Measurements from ENCODE around the gene IBA57. TPM values are rescaled to one million over a fixed set of nuclear protein-coding genes. Genes with fewer than 3 reads are reported as not detected.
A peak's percentile ranks its signal among the peaks of the same experiment; 100 is the strongest.

Gene IBA57
- polyA plus RNA-seq, 1 donor (not counting 4 experiments of a cell fraction or from before 2014, with no cell fraction given): 1.5 TPM

GRCh38 chr1:228136901-228137300 lies 28.7 kb upstream of the IBA57 start:
- DNase-seq (ENCODE audit: low read depth, low spot score): no peak
- FAIRE-seq: no peak
- peaks cover 9% of the 10 kb centered on the region for H3K4me1 ChIP-seq (ENCODE audit: control insufficient read depth, extremely low read depth, insufficient read depth, low read length)
- H3K27ac ChIP-seq (ENCODE audit: control insufficient read depth, insufficient read depth, low read length): no peak overlapping the region
- dilution Hi-C loops (cut with MboI; ENCODE audit: extremely low pct_ligation_motif_present, low sequenced_read_pairs): no loop called here
- H3K4me3 ChIP-seq (ENCODE audit: control insufficient read depth in 2 of 3, extremely low read depth in 1 of 3, insufficient read depth in 2 of 3, low read depth in 1 of 3, low read length in 3 of 3): no peak overlapping the region
- H3K9me1 ChIP-seq (ENCODE audit: control insufficient read depth, extremely low read depth, insufficient read depth, low read length): no peaks in the 10 kb centered on the region
- H3K9ac ChIP-seq (ENCODE audit: control insufficient read depth, extremely low read depth, insufficient read depth, low read length): no peak overlapping the region
- peaks cover 18% of the 10 kb centered on the region for H3K79me2 ChIP-seq (ENCODE audit: control insufficient read depth, insufficient read depth, low read length)
- H3K36me3 ChIP-seq (ENCODE audit: control insufficient read depth in 2 of 2, extremely low read depth in 1 of 2, insufficient read depth in 2 of 2, low read length in 2 of 2): peaks cover 0 to 3% of the 10 kb centered on the region in 2 experiments
- H3K4me2 ChIP-seq (ENCODE audit: control insufficient read depth, extremely low read depth, insufficient read depth, low read depth, low read length): no peak overlapping the region
- no peak for TF ChIP-seq CTCF (optimal IDR thresholded peaks at IDR 0.05 in 1 of 3, IDR thresholded peaks at IDR 0.05 in 1 of 3, conservative IDR thresholded peaks at IDR 0.05 in 1 of 3; ENCODE audit: extremely low read depth in 1 of 3, insufficient read depth in 2 of 3, low read length in 3 of 3)
- no peak for TF ChIP-seq EZH2 (IDR thresholded peaks at IDR 0.05; ENCODE audit: low read length)
- no peak overlapping the region for H2AFZ ChIP-seq (ENCODE audit: control insufficient read depth, low read length)
- no peaks in the 10 kb centered on the region for H3K9me3 ChIP-seq (ENCODE audit: control insufficient read depth, low read depth, low read length)
- peaks cover 1% of the 10 kb centered on the region for H4K20me1 ChIP-seq (ENCODE audit: control insufficient read depth, extremely low read depth, insufficient read depth, low read length)
- H3K27me3 ChIP-seq (ENCODE audit: control insufficient read depth, extremely low read depth, insufficient read depth, low read length): no peaks in the 10 kb centered on the region

GRCh38 chr1:228139406-228139930 lies 26.1 kb upstream of the IBA57 start:
- peak overlapping the region; percentile 95 for H2AFZ ChIP-seq (ENCODE audit: control insufficient read depth, low read length)
- peak overlapping the region; percentile 74 for H3K9ac ChIP-seq (ENCODE audit: control insufficient read depth, extremely low read depth, insufficient read depth, low read length)
- no peaks in the 10 kb centered on the region for H3K9me3 ChIP-seq (ENCODE audit: control insufficient read depth, low read depth, low read length)
- H3K4me2 ChIP-seq (ENCODE audit: control insufficient read depth, extremely low read depth, insufficient read depth, low read depth, low read length): peak overlapping the region; percentile 76
- no peaks in the 10 kb centered on the region for H3K27me3 ChIP-seq (ENCODE audit: control insufficient read depth, extremely low read depth, insufficient read depth, low read length)
- H3K9me1 ChIP-seq (ENCODE audit: control insufficient read depth, extremely low read depth, insufficient read depth, low read length): peaks cover 2% of the 10 kb centered on the region
- H4K20me1 ChIP-seq (ENCODE audit: control insufficient read depth, extremely low read depth, insufficient read depth, low read length): peaks cover 18% of the 10 kb centered on the region
- H3K4me1 ChIP-seq (ENCODE audit: control insufficient read depth, extremely low read depth, insufficient read depth, low read length): peaks cover 35% of the 10 kb centered on the region
- peak overlapping the region; percentile 71 for H3K27ac ChIP-seq (ENCODE audit: control insufficient read depth, insufficient read depth, low read length)
- peak; percentile 63 for FAIRE-seq
- H3K4me3 ChIP-seq (ENCODE audit: control insufficient read depth in 2 of 3, extremely low read depth in 1 of 3, insufficient read depth in 2 of 3, low read depth in 1 of 3, low read length in 3 of 3): peak overlapping the region; percentile 56 to 82 (median 76)
- peaks cover 8 to 12% of the 10 kb centered on the region in 2 experiments for H3K36me3 ChIP-seq (ENCODE audit: control insufficient read depth in 2 of 2, extremely low read depth in 1 of 2, insufficient read depth in 2 of 2, low read length in 2 of 2)
- no peak for TF ChIP-seq EZH2 (IDR thresholded peaks at IDR 0.05; ENCODE audit: low read length)
- no peak for DNase-seq (ENCODE audit: low read depth, low spot score)
- H3K79me2 ChIP-seq (ENCODE audit: control insufficient read depth, insufficient read depth, low read length): peaks cover 43% of the 10 kb centered on the region
- dilution Hi-C loops (cut with MboI; ENCODE audit: extremely low pct_ligation_motif_present, low sequenced_read_pairs): no loop called here

All from keratinocyte (primary cell).